Activated CD4-positive, alpha-beta T cell treated with anti-CD3 and anti-CD28 coated beads for 4 hours (primary cell): ENCODE data around the gene LILRB5.
A peak's percentile ranks its signal among the peaks of the same experiment; 100 is the strongest.
"Not testable (repeated sequence)": the region's sequence is repeated elsewhere in the genome, so short reads cannot be mapped to it uniquely, and the experiment has no call there.

Experiments used
- DNase-seq, 2 donors: peaks; one replicate each; pipeline ENCODE4 v3.0.0-alpha.2; 2020

LILRB5 gene

DNA sequence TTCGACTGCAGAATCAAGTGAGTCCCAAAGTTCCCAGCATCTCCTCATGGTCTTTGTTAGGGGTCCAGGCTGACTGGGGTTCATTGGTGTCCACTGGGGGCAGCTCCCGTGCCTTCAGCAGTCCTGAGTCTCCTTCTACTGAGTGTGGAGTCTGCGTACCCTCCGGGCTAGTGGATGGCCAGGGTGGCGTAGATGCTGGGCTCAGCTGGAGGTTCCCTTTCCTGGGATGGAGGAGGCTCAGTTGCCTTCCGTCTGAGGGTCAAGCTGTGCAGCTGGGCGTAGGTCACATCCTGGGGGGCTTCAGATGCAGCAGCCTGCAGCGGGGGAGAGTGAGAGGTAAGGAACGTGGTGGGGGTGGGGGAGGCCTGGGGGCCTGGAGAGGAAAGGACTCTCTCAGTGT, 17.4 kb upstream of the LILRB5 start:
- not testable (repeated sequence) for DNase-seq

DNA sequence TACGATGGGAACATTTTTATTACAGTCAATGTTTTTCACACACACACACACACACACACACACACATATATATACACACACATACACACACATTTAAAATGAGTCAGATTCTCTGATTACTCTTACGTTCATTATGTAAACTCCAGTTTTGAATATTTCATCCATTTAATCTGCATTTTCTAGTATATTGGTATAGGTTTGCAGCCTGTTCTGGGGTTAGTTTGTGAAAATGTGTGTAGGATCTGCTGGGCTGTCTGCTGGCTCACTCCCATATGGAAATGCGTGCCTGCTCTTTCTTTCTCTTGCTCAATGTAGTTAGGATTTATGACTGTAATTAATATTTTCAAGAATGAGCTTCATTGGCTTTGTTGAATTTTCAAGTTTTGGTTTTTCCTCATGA, 16.7 kb upstream of the LILRB5 start:
- no peak for DNase-seq

DNA sequence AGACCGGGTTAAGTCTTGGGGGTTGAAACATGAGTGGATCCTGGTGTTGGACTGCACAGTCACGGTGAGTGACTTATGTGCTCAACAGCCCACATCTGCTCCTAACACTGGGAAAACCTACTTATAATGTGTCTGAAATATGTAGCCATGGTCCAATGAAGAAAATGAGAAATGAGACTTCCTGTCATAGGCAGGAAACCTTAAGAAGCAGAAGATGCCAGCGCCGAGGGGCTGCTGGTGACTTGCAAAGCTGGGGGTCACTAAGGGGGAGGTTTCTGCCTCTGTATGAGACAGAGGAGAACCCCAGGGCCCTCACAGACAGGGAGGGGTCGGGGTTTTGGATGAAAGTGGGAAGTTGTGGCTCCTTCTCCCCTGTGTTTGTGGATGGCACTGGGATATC, 15.1 kb upstream of the LILRB5 start:
- not testable (repeated sequence) for DNase-seq

DNA sequence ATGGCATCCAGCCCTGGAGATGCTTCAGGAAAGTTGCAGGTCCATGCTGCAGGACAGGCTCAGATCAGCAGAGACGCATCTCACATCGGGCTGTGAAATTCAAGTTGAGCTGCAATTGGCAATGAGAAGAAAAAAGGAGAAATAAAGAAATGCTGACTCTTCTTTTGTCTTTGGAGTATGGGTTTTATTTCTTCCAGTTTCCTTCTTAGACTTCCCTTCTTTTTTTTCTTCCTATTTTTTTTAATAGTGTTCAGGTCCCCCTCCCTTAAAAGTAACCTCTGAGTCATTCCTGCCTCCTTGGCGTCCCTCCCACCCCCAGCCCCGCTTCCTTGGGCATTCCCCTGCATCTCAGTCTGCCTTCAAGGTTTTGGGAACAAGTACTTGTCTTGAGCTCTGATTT, 14.5 kb upstream of the LILRB5 start:
- not testable (repeated sequence) for DNase-seq

DNA sequence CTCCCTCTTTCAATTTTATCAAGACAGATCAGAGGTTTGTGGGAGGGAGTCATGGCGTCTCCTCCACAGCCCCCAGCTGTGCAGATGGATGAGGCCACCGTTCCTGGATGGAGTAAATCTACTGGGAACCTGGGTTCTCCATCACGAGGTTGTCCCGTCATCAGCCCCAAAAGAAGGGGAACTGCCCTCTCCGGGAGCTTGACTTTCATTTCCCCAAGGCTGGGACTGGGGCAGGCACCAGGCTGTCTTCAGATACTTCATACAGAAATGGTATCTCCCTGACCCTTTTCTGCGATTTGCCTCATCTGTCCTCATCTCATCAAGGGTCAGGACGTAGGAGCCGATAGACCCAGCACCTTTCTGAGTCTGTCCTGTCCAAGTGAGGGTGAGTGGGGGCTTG, 14.0 kb upstream of the LILRB5 start:
- no peak for DNase-seq

DNA sequence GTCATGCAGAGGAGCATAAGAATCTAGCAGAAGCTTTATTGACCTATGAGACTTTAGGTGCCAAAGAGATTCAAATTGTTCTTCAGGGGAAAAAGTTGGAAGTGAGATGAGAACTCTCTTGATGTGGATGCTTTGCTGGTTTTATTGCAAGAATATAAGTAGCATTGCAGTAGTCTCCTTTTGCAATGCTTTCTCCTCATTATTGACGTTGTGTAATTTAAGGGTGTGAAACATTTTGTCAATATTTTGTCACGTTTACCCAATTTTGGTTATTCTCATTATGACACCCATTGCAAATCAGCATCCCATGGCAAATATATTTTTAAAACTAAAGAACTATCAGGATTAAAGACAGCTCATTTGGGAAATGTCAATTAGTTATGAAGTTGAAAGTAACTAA, 11.9 kb upstream of the LILRB5 start:
- DNase-seq, result no peak

DNA sequence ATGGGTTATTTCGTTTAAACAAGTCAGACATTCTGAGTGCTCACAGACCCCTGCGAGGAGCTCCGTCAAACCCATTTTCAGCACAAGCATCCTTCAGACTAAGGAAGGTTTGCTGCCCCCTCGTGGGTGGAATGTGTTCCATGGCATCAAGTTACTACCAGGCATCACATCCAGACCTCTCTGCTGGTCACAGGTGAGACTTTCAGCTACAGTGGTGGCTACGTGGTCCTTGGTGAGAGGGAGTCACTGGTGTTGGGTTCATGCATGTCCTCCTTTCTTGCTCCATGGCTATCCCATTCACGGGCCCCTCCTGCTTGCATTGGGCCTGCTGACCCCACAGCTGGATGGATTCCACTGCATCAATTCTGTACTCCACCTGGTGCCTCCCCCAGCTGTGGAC, 9.1 kb upstream of the LILRB5 start:
- DNase-seq, result peak; percentile 52 to 62

DNA sequence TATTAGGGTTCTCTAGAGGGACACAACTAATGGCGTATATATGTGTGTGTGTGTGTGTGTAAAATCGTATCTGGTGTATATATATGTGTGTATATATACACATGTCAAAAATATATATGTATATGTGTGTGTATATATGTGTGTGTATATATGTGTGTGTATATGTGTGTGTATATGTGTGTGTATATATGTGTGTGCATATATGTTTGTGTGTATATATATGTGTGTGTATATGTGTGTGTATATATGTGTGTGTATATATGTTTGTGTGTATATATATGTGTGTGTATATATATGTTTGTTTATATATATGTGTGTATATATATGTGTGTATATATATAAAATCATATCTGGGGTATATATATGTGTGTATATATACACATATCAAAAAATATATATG, 5.4 kb upstream of the LILRB5 start:
- no peak for DNase-seq

DNA sequence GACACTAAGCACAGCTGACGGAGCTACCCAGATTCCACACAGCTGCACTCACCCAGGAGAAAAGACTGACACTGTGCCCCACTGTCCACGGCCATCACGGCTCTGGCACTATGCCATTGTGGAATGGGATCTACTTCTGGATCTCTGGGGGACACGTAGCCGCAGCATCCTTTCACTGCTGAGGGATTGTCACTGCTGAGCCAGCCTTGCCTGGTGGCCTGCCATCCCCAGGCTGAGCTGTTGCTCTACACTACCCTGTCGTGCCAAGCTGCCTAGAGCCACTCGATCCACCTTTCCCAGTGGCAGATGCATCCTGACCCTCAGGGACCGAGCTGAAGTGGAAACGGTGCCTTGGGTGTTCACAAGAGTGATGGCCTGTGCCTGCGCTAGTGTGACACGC, 5.0 kb upstream of the LILRB5 start:
- no peak for DNase-seq

DNA sequence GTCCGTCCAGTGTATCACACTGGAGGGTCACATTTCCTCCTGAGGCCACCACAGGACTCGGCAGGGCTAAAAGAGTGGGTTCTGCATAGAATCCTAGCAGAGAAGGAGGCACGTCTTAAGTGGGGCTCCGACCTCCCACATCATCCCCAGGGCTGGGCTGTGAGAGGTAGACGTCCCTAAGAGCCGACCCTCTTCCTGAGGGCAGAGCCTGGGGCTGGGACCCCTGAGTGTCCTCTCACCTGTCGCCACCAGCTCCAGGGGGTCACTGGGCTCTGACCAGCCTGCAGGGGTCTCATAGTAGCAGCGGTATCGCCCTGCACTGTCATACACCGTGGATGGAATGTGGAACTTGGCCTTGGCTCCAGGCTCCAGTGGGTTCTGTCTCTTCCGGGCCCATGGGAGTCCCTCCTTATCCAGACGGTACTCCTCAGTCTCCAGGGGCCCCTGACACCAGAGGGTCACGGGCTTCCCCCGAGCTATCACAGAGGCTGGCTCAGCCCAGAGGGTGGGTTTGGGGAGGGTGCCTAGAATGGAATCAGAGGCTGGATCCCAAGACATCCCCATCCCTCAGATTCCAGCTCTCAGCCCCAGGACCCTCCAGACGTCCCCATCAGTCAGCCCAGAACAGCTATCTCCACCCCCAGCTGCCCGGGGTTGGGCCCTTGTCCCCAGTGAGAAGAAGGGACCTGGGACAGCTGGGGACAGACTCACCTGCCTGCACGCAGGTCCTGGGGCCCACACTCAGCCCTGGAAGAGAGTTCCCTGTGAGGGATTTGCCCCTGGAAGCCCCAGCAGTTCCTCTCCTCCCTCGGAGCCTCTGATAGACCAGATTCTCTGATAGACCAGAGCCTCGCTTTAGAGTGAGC, 590 bp downstream of the LILRB5 start:
- no peak for DNase-seq

DNA sequence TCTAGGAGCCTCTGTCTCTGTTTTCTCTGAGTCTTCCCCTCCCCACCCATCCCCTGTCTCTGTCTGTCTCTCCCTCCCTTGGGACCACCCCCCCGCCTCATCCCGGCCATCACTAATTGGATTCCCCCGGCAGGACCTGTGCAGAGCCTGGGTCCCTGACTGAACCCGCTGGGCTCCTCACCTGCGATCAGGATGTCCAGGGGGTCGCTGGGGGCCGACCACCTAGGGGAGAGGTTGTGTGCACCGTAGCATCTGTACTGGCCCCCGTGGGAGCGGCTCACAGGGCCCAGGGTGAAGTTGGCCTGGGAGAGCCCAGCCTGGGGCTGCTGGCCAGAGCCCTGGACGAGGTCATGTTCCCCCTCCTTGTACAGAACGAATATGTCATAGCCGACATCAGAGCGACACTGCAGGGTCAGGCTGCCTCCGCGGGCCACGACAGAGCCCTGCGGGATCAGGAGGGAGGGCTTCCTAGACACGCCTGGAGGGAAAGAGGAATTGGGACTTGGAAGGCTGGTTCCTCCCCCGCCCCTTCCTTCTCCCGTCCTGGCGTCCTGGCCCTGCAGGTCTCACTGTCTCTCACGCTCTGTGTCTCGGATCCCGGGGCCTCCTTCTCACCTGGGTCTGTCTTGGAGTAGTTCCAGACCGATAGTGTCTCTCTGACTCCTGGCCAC, 1.8 kb downstream of the LILRB5 start:
- DNase-seq, result no peak

DNA sequence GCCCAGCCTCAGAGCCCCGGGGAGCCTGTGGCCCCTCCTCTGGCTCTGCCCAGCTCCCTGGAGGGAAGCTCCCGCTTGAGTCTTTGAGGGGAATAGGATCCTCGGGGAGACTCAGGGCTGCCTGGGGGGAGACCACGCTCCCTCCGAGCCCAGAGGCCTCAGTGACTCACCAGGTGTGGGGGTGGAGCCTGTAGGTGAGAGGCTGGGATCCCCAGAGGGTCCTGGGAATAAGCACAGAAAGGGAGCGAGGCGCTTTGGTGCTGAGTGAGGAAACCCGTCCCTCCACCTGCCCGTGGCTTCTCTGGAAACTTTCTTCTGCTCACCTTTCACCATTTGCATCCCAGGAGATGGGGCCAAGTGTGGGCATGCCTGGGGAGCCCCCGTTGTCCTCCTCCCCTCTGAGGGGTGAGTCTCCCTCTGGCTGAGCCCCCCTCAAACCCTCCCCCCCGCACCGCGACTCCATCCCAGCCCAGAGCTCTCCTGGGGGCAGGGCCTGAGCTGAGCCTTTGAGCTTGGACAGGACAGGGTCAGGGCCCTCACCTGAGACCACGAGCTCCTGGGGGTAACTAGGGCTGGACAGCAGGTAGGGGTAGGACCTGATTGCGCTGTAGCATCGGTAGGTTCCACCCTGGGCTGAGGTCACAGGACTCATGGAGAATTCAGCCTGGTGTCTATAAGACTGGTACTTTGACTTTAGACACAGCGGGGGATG, 2.7 kb downstream of the LILRB5 start:
- no peak for DNase-seq

DNA sequence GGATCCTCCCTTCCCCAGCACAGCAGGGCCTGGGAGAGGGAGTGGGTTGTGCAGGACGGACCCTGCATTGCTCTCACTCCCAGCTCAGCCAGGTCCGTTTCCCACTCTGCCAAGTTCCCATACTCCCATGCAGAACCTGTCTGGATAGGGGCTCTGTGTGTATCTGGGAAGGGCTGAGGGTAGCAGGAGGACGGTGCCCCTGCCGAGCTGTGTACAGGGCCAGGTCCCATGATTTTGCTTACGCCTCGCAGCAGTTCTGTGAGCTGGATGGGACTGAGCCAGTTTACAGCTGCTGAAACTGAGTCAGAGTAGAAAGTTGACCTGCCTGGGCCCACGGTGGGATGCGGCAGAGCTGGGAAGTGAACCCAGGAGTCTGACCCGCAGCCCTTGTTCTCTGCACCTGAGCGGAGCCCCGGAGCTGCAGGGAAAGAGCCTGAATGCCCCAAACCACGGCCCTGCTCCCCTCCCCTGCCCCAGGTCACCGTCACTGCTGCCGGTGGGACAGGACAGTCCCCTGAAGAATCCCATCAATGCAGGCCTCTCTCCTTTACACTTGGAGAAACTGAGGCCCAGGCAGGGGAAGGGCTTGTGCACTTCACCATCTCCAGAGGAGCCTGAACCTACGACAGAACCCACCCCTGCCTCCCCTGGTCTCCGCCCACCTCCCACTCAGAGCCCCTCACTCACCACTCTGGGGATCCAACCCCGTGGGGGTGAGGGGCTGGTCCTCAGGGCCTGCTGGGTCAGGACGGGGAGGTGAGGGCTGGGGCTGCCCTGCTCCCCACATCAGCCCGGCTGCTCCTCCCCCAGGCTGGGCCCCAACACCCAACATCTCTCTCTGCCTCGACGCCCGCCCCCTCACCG, 3.5 kb downstream of the LILRB5 start:
- DNase-seq, result no peak

DNA sequence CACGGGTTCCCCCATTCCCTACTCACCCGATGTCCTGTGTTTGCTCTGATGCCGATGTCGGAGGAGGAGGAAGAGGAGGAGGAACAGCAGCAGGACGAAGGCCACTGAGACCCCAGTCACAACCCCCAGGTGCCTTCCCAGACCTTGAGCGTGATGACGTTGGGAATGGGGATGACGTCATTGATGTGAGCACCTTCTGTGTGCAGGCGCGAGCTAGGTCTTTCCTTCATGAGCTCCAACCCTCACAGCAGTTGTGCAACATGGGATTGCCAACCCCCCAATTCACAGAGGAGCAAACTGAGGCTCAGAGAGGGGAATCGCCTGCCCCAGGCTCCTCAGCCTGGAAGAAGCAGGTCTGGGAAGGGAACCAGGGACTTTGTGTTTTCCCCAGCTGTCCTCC, 4.2 kb downstream of the LILRB5 start:
- DNase-seq, result no peak

DNA sequence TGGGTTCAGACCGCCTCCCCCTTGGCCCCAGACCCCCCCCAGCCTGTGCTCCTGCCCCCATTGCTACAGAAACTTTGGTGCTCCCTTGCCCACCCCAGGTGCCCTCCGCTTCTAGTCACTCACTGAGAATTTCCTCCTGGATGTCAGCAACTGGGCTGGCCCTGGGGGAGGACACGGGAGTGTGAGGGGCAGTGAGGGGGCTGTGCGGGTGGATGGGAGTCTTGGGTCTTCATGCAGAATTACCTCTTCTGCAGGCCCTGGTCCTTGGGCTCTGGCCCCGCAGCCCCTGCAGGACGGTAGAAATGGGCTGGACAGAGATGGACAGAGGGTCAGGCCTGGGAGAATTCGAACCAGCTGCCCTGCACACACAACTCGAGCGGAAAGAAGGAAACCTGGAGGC, 4.8 kb downstream of the LILRB5 start:
- DNase-seq, result no peak

DNA sequence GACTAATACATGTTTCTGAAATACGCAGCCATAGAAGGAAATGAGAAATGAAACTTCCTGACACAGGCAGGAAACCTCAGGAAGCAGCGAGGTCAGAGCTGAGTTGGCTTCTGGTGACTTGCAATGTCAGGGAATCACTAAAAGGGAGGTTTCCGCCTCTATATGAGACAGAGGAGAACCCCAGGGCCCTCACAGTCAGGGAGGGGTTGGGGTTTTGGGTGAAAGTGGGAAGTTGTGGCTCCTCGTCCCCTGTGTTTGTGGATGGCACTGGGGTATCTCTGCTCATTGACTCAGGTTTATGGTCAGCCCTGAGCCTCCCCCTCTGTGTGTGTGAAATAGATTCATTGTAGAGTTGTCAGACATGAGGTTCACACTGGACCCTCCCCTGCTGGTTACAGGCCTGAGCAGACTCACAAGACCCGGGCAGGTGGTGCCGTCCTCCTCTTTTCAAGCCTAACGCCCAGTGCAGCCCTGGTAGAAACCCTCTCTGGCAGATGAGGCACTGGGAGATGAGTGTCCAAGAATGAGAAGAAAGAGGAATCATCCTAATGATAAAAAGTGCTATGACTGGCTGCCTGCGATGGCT, 9.0 kb downstream of the LILRB5 start:
- DNase-seq, result no peak

DNA sequence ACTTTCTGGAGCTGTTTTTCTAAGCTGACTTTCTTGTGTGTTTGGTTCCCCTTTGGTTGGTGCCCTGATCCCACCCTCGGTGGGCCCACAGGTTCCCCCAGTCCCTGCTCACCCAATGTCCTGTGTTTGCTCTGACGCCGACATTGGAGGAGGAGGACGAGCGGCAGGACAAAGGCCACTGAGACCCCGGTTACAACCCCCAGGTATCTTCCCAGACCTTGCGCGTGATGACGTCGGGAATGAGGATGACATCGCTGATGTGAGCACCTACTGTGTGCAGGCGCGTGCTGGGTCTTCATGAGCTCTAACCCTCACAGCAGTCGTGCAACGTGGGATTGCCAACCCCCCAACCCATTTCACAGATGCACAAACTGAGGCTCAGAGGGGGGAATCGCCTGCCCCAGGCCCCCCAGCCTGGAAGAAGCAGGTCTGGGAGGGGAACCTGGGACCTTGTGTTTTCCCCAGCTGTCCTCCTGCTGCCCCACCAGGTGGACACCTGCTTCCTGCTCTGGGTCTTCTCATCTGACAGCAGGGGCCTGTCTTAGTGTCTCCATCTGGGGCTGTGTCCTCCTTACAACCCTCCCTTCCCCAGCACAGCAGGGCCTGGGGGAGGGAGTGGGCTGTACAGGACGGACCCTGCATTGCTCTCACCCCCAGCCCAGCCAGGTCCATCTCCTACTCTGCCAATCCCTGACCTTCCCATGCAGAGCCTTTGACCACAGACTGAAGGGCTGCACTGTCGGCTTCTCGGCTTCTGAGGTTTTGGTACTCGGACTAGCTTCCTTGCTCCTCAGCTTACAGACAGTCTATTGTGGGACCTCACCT, 9.8 kb downstream of the LILRB5 start:
- DNase-seq, result no peak

DNA sequence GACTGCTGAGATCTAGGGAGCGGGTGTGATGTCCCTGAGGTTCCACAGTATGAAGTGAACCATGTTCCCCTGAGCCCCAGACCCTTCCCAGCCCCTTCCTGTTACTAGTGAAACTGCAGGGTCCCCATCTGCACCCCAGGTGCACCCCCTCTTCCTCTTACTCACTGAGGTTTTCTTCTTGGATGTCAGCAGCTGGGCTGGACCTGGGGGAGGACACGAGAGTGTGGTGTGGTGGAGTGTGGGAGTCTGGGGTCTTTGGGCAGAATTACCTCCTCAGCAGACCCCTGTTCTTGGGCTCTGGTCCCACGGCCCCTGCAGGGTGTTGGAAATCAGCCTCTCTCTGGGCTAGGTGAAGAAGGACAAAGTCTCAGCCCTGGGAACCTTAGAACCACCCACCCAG, 11.1 kb downstream of the LILRB5 start:
- DNase-seq, result no peak

DNA sequence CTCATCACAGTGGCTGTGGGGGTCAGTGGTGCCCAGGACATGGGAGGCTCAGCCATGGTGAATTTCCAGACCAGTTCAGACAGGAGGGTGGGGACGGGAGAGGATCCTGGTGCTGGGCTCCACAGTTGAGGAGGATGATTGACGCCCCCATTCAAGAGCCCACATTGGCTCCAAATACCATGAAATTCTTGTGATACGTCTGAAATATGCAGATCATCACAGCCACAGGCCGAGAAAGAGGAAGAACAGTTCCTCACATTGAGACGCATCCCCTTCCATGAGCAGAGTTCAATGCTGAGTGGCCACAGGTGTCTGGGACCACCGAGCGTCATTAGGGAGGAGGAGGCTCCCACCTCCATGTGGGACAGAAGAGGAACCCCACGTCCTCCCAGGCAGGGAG, 13.3 kb downstream of the LILRB5 start:
- DNase-seq, result not testable (repeated sequence)

DNA sequence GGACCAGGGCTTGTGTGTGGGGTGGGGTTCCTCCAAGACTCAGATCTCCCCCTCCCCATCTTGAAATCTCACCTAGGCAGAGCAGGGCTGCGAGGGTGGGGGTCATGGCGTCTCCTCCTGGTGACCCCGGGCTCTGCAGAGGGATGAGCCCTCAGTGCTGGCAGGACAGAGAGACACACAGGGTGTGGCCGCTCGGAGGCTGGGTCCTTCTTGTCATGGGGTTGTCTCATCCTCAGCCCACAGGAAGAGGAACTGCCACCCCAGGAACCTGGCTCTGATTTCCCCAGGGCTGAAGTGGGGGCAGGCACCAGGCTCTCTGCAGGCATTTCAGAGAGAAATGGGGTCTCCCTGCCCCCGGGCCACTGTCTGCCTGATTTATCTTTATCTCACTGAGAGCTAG, 14.4 kb downstream of the LILRB5 start, which contains the start of gene LILRA6:
Gene LILRA6, minus strand, starts transcription at position 145 of the 400 bp plus-strand sequence.
- not testable (repeated sequence) for DNase-seq

DNA sequence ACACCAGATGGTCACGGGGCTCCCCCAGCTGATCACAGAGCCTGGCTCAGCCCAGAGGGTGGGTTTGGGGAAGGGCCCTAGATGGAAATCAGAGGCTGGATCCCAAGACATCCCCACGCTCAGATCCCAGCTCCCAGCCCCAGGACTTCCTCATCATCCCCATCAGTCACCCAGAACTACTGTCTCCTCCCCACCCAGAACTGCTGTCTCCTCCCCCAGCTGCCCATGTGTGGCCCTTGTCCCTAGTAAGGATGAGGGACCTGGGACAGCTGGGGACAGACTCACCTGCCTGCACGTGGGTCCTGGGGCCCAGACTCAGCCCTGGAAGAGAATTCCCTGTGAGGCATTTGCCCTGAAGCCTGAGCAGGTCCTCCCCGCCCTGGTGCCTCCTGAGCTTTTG, 14.8 kb downstream of the LILRB5 start:
- DNase-seq, result not testable (repeated sequence)
